Frontal cortex (tissue), 4 donors: ENCODE data around the gene NCAPG. TPM values are rescaled to one million over a fixed set of nuclear protein-coding genes. Genes with fewer than 3 reads are reported as not detected.
A peak's percentile ranks its signal among the peaks of the same experiment; 100 is the strongest.
"Not testable (repeated sequence)": the region's sequence is repeated elsewhere in the genome, so short reads cannot be mapped to it uniquely, and the experiment has no call there.

Experiments used
- DNase-seq, 2 donors: peaks; one replicate each; pipeline ENCODE4 v3.0.0; 2012; ENCODE audit warnings: low spot score in 2 of 2
- FAIRE-seq: peaks from 2 replicates; lab custom pipeline; 2012; peaks lifted over from hg19 to GRCh38; lab: Jason Lieb, UNC
- total RNA-seq: library from RNA; depleted of rRNA; stranded (reverse); fragments of >200 nt; gene quantifications from one replicate; pipeline ENCODE4 v1.2.3, GENCODE V29; 2014
- donor health status: control.
- donor health status: control.
- donor health status: control.

The NCAPG gene
- total RNA-seq, 1 donor from 2014 or later = 5.7 TPM

GRCh38 chr4:17786567-17786966 is 24.2 kb upstream of the NCAPG start:
- DNase-seq (no peak), FAIRE-seq (no peak)

DNA sequence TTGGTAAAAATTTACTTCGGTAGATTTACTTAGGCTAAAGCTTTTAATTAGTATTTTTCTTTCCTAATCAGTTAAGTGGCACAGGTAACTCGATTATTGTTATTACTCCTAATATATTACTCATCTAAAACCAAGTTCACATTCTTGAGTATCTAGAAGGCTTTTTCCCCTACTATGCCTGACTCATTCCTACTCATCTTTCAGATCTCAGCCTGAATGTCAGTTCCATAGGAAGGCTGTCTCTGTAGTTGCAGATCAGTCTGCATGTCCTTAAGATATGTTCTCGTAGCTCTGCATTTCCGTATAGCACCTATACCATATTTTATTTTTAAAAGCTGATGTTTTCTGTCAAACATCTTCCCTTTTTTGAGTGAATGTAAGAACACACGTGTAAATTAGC is 23.5 kb upstream of the NCAPG start:
- FAIRE-seq = no peak
- no peak for DNase-seq

GRCh38 chr4:17788956-17789355 is 21.8 kb upstream of the NCAPG start:
- DNase-seq = no peak

GRCh38 chr4:17794730-17795129 is 16.0 kb upstream of the NCAPG start:
- no peak for FAIRE-seq
- no peak for DNase-seq

More at GRCh38 chr4:17788956-17789355, 21.8 kb upstream of the NCAPG start:
- no peak for FAIRE-seq

- DNase-seq (no peak), FAIRE-seq (no peak)
Observed at GRCh38 chr4:17797808-17798207, 13.0 kb upstream of the NCAPG start.

GRCh38 chr4:17805580-17806155 is 5.1 kb upstream of the NCAPG start:
- no peak for DNase-seq
- no peak for FAIRE-seq

GRCh38 chr4:17807446-17807845 is 3.3 kb upstream of the NCAPG start:
- DNase-seq = no peak
- FAIRE-seq = no peak

DNA sequence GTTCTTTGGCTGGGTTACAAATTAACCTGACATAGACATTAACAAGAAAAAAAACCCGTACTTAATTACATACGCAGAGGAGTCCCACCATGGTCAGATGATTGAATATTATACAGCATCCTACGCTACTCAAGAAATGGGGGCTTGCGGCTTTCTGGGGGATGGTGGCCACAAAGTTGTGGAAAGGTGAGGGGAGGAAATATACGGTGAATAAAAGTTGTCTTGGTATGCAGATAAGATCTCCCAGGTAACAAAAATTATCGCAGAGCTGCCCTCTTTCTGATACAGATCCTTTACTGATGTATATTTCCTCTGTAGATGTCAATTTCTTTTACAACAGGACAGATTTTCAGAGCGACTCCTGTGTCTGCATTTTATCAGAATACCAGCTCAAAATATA is 1.1 kb upstream of the NCAPG start:
- FAIRE-seq (no peak), DNase-seq (no peak)

GRCh38 chr4:17811078-17811603 is 362 bp downstream of the NCAPG start:
- no peak for FAIRE-seq
- no peak for DNase-seq

DNA sequence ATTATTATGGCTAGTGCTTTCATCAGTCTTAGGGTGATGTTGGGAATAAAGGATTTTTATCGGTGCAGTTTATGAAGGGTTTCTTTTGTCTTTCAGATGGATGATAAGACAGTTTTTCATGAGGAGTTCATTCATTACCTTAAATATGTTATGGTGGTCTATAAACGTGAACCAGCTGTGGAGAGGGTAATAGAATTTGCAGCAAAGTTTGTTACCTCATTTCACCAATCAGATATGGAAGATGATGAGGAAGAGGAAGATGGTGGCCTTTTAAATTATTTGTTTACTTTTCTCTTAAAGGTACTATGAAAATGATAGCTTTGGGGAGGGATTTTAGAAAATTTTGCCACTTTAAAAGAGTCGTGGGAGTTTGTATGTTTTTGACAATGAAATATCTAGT is 1.3 kb downstream of the NCAPG start:
- FAIRE-seq (no peak), DNase-seq (no peak)

GRCh38 chr4:17812801-17813200 is 2.0 kb downstream of the NCAPG start:
- DNase-seq (no peak), FAIRE-seq (no peak)

DNA sequence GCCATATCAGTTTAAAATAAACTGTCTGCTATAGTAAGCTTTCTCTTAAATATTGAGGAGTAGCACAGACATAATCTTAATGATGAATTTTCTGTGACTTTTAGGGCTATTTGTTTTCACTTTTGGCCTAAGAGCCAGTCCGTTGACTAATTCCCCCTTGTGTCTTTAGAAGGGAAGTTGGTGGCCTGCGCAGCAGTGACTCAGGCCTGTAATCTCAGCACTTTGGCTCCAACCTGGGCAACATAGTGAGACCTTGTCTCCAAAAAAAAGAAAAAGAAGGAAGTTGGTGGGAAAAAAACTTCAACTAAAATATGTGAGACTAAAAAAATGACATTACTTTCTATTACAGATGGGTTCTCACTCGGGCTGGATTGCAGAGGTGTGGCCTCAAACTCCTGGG is 3.4 kb downstream of the NCAPG start:
- FAIRE-seq (no peak), DNase-seq (no peak)

DNA sequence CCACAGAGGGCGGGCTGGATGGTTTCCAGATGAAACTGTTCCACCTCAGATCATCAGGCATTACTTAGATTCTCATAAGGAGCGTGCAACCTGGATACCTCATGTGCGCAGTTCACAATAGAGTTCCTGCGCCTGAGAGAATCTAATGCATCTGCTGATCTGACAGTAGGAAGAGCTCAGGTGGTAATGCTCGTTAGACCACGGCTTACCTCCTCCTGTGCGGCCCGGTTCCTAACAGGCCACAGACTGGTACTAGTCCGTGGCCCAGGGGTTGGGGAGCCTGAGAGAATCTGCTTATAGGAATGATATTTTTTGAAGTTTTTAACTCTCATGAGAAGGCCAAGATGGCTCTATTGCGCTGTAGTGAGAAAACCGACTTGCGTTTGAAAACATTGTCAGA is 5.4 kb downstream of the NCAPG start:
- FAIRE-seq (no peak), DNase-seq (no peak)

DNA sequence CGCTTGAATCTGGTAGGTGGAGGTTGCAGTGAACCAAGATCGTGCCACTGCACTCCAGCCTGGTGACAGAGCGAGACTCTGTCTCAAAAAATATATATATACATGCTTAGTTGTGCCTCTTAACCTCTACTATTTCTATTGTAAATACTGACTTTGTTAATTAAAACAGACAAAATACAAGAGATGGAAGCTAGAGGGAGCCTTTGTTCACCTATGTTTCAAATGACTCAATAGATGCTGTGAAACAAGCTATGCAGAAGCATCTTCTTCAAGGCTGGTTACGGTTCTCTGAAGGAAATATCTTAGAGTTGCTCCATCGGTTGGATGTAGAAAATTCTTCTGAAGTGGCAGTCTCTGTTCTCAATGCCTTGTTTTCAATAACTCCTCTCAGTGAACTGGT is 6.2 kb downstream of the NCAPG start:
- peak; percentile 20 to 35 for DNase-seq
- peak; percentile 97 for FAIRE-seq

- DNase-seq (no peak), FAIRE-seq (no peak)
Observed at GRCh38 chr4:17823871-17824669, 13.3 kb downstream of the NCAPG start.

DNA sequence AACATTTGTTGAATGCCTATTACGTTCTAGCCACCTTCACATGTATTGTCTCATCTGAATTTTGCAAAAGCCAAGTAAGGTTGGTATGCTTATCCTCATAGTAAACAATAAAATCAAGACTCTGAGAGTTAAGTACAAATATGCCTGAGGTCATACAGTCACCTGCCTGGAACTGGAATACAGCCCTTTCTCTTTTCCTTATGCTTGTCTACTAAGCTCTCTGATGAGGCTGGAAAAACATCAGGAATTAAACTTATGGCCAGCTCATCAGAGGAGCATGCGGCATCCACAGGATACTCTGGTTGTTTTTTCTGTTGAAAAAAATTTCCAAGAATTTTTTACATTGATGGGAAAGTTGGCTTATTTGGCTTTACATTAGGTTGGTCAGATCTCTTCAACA is 35.5 kb downstream of the NCAPG start:
- FAIRE-seq = no peak
- no peak for DNase-seq

- not testable (repeated sequence) for DNase-seq, FAIRE-seq
Observed at GRCh38 chr4:17850295-17850694, 39.5 kb downstream of the NCAPG start.

DNA sequence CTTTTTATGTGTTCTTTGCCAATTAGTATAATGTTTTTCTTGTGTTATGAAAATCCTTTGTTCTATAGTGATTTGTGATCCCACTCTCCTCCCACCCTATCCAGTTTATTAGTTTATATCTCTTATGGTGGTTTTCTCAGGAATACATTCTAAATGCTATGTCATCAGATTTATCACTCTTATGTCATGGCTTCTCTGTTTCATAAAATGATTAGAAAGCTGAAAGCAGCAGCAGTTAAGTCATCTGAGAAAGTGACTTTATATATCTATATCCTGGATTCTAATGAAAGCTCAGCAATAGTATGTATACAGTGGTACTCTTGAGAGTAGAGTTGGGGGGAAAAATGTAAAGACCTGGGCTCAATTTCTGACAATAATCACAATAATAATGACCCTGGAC is 41.2 kb downstream of the NCAPG start:
- no peak for DNase-seq
- no peak for FAIRE-seq

GRCh38 chr4:17854036-17854435 is 43.3 kb downstream of the NCAPG start:
- FAIRE-seq (no peak), DNase-seq (no peak)

- no peak for DNase-seq
- no peak for FAIRE-seq
Observed at GRCh38 chr4:17859793-17860406, 49.1 kb downstream of the NCAPG start.

DNA sequence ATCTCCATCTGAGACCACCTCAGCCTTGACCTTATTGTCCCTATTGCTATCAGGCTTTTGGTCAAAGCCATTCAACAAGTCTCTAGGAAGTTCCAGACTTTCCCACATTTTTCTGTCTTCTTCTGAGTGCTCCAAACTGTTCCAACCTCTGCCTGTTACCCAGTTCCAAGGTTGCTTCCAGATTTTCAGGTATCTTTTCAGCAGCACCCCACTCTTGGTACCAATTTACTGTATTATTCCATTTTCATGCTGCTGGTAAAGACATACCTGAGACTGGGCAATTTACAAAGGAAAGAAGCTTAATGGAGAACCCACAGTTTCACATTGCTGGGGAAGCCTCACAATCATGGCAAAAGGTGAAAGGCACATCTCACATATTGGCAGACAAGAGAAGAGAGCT is 51.1 kb downstream of the NCAPG start:
- FAIRE-seq, DNase-seq: not testable (repeated sequence)
